Measurements from ENCODE around the gene MKI67. TPM values are rescaled to one million over a fixed set of nuclear protein-coding genes. Genes with fewer than 3 reads are reported as not detected.

Gene MKI67
- total and polyA plus RNA-seq, 2 of the 4 experiments (the other 2 are of a cell fraction): 13.5 to 36.4 TPM

DNA sequence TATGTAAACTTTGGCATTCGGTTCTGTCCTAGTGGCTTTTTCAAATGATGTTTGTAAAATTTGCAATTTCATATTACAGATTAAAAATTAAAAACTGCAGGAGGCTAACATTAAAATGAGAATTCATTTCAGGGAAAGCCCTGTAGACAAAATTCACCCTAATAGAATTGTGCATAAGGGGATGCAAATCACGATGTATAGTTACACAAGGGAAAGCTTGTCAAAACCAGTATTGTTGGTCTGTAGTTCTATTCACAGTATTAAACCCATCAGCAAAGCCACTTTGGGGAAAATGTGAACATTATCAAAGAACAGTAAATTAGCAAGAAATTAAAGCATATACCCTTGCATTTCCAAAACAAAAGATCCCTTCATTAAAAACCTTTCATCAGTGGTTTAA is 39.9 kb upstream of the MKI67 start:
- H3K36me3 ChIP-seq (ENCODE audit: control insufficient read depth, insufficient read depth, low read length): no peaks in the 10 kb centered on the region
- no TSS peak for BruUV-seq (replicated peaks)
- no peak overlapping the region for H3K18ac ChIP-seq (ENCODE audit: low read depth, low read length)
- H2AFZ ChIP-seq (replicated peaks; ENCODE audit: low read length, poor library complexity): no peak overlapping the region
- H3K56ac ChIP-seq (ENCODE audit: extremely low read depth, insufficient read depth, low read length): no peak overlapping the region
- intact Hi-C loops (cut with micrococcal nuclease): no loop called here
- POLR2A ChIA-PET (ENCODE audit: unreplicated experiment): no interaction called here
- H3K79me1 ChIP-seq (ENCODE audit: low read depth in 1 of 2, low read length in 2 of 2): no peaks in the 10 kb centered on the region
- dilution Hi-C loops (cut with HindIII; ENCODE audit: low sequenced_read_pairs, unreplicated experiment): no loop called here
- DNase-seq (no peak), ATAC-seq (ENCODE audit: low read depth) (no peak)
- in situ Hi-C loops (cut with MboI; ENCODE audit: low sequenced_read_pairs): no loop called here
- CTCF ChIA-PET: no interaction called here
- no peak overlapping the region for H3K4ac ChIP-seq (ENCODE audit: low read depth, low read length)
- H3K4me1 ChIP-seq (ENCODE audit: control insufficient read depth, insufficient read depth, low read length): no peaks in the 10 kb centered on the region
- H3K9ac ChIP-seq (ENCODE audit: low read depth, low read length): no peak overlapping the region
- TF ChIP-seq CEBPB (IDR thresholded peaks at IDR 0.05; ENCODE audit: low read depth, low read length): no peak
- TF ChIP-seq MAFK (IDR thresholded peaks at IDR 0.05; ENCODE audit: low read depth, low read length): no peak
- TF ChIP-seq NFE2L2 (IDR thresholded peaks at IDR 0.05; ENCODE audit: low read depth, low read length): no peak
- no peak for TF ChIP-seq USF2 (IDR thresholded peaks at IDR 0.05; ENCODE audit: low read depth, low read length)
- TF ChIP-seq CHD1 (IDR thresholded peaks at IDR 0.05; ENCODE audit: low read depth, low read length): no peak
- no peak for TF ChIP-seq RAD21 (IDR thresholded peaks at IDR 0.05; ENCODE audit: low read length)
- no peak for TF ChIP-seq RCOR1 (IDR thresholded peaks at IDR 0.05; ENCODE audit: insufficient replicate concordance, low read length)
- no peak for TF ChIP-seq MXI1 (IDR thresholded peaks at IDR 0.05; ENCODE audit: borderline replicate concordance, low read depth, low read length)
- no peak for TF ChIP-seq ELK1 (IDR thresholded peaks at IDR 0.05; ENCODE audit: borderline replicate concordance, low read depth, low read length)
- no peak for TF ChIP-seq MAZ (IDR thresholded peaks at IDR 0.05; ENCODE audit: borderline replicate concordance, low read depth, low read length)
- TF ChIP-seq RFX5 (IDR thresholded peaks at IDR 0.05; ENCODE audit: low read depth, low read length): no peak
- no peak for TF ChIP-seq POLR2A (IDR thresholded peaks at IDR 0.05; ENCODE audit: low read depth, low read length)
- no peak for TF ChIP-seq SMC3 (IDR thresholded peaks at IDR 0.05; ENCODE audit: low read depth, low read length)
- TF ChIP-seq, protein P1, sequence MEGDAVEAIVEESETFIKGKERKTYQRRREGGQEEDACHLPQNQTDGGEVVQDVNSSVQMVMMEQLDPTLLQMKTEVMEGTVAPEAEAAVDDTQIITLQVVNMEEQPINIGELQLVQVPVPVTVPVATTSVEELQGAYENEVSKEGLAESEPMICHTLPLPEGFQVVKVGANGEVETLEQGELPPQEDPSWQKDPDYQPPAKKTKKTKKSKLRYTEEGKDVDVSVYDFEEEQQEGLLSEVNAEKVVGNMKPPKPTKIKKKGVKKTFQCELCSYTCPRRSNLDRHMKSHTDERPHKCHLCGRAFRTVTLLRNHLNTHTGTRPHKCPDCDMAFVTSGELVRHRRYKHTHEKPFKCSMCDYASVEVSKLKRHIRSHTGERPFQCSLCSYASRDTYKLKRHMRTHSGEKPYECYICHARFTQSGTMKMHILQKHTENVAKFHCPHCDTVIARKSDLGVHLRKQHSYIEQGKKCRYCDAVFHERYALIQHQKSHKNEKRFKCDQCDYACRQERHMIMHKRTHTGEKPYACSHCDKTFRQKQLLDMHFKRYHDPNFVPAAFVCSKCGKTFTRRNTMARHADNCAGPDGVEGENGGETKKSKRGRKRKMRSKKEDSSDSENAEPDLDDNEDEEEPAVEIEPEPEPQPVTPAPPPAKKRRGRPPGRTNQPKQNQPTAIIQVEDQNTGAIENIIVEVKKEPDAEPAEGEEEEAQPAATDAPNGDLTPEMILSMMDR (conservative IDR thresholded peaks at IDR 0.05; ENCODE audit: low read depth, low read length): no peak
- no peak for TF ChIP-seq BHLHE40 (IDR thresholded peaks at IDR 0.05; ENCODE audit: low read depth, low read length)
- no peak for TF ChIP-seq FOS (IDR thresholded peaks at IDR 0.05; ENCODE audit: low read depth, low read length)
- H3K14ac ChIP-seq (replicated peaks; ENCODE audit: low read depth, low read length): no peak overlapping the region
- H3K27me3 ChIP-seq (ENCODE audit: control insufficient read depth, insufficient read depth, low read length): no peaks in the 10 kb centered on the region
- H3K9me3 ChIP-seq (ENCODE audit: control insufficient read depth, insufficient read depth, low read length): no peaks in the 10 kb centered on the region
- H4K5ac ChIP-seq (ENCODE audit: low read depth, low read length): no peak overlapping the region
- H3K27ac ChIP-seq (ENCODE audit: insufficient read depth, low read length): no peak overlapping the region
- no peaks in the 10 kb centered on the region for H4K20me1 ChIP-seq (ENCODE audit: insufficient read depth, low read length)
- no peak overlapping the region for H3K4me3 ChIP-seq (ENCODE audit: insufficient read depth, low read depth, low read length)
- H4K8ac ChIP-seq (ENCODE audit: low read depth in 2 of 2, low read length in 2 of 2): no peak overlapping the region
- H4K91ac ChIP-seq (ENCODE audit: insufficient read depth, low read depth, low read length): no peak overlapping the region
- no peak overlapping the region for H2BK120ac ChIP-seq (ENCODE audit: low read depth, low read length)
- H2AK5ac ChIP-seq (ENCODE audit: low read depth, low read length): no peak overlapping the region
- no CpG with 5 or more reads among the region's 2 CpGs for WGBS, 2 experiments (ENCODE audit: extremely low coverage in 2 of 2, insufficient read length in 1 of 2)
- H3K4me2 ChIP-seq (ENCODE audit: low read depth, low read length): no peak overlapping the region
- no peak overlapping the region for H2AK9ac ChIP-seq (replicated peaks; ENCODE audit: low read depth, low read length, poor library complexity)
- no peak overlapping the region for H2BK5ac ChIP-seq (ENCODE audit: low read depth, low read length, poor library complexity, severe bottlenecking)
- H3K23ac ChIP-seq (ENCODE audit: low read depth, low read length): no peak overlapping the region
- no peak overlapping the region for H2BK15ac ChIP-seq (ENCODE audit: low read depth, low read length)
- H2BK20ac ChIP-seq (ENCODE audit: low read depth, low read length): no peak overlapping the region
- no peaks in the 10 kb centered on the region for H3K9me1 ChIP-seq (ENCODE audit: insufficient read depth, low read length)
